HG03108 (cell line): ENCODE measurements around the gene OCSTAMP.

Experiments
- ATAC-seq: cut with Tn5 transposase; IDR thresholded peaks from one replicate; pipeline ENCODE4 v1.9.1; 2021; ENCODE audit warnings: moderate library complexity; ENCODE audit not compliant: unreplicated experiment

Gene OCSTAMP, protein sequence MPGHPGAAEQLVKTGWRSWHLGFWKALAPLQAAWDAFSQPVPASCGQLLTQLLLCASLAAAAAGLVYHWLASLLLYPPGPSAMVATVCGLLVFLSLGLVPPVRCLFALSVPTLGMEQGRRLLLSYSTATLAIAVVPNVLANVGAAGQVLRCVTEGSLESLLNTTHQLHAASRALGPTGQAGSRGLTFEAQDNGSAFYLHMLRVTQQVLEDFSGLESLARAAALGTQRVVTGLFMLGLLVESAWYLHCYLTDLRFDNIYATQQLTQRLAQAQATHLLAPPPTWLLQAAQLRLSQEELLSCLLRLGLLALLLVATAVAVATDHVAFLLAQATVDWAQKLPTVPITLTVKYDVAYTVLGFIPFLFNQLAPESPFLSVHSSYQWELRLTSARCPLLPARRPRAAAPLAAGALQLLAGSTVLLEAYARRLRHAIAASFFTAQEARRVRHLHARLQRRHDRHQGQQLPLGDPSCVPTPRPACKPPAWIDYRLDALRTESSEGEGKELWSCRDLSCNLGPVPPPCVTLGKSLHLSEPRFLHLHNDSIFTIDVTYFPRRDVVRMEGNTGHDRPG

DNA sequence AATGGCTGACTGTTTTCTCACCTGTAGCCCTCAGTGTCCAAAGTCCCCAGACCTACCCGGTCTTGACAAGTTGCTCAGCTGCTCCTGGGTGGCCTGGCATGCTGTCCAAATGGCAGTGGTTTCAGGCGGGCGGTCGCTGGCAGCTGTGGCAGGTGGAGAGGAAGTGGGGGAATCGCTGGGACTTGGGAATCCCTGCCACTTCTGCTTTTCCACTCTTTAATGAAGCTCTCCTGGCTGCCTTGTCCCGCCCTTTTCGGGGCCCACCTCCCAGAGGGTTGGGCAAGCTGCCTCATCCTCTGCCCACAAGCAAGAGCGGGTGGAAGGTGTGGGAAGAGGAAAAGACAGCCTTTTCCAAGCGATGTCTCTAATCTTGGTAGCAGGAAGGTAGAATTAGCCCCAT is at the start of gene OCSTAMP:
TSS of gene OCSTAMP (minus strand) at position 194 of the 400 bp plus-strand sequence. CDS start at position 100, 94 bp downstream.
- no peak for ATAC-seq

DNA sequence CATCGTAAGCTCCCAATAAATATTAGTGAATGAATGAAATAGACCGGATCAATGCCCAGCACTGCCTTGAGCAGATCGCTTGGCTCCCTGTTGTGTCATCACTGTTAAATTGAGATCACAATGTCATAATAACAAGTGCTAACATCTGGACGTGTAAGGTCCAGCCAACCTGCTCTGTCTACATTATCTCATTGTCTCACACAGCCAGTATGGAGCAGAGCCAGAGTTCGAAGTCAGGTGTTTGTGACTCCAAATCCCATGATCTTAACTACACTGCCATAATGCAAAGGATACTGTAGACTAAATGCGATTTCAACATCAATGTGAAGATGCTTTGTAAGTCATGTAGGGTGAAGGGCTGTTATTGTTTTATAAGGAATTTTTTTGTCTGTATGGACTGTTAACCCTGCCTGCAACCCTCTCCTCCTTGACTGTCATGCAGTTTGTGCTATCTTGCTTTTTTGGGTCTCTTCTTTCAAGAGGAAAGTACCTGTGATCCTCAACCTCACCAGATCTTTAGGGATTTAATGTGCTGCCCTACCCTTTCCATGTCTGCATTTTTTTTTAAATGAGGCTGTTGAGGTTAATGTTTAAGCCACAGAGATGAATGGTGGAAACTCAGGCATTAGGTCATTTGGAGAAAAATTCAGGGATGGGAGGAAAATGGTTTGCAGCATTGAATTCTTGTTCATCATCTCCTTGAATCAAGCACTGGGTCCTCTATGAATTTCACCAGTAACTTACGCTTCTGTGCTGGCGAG is 49.0 kb upstream of the OCSTAMP start:
- no peak for ATAC-seq

DNA sequence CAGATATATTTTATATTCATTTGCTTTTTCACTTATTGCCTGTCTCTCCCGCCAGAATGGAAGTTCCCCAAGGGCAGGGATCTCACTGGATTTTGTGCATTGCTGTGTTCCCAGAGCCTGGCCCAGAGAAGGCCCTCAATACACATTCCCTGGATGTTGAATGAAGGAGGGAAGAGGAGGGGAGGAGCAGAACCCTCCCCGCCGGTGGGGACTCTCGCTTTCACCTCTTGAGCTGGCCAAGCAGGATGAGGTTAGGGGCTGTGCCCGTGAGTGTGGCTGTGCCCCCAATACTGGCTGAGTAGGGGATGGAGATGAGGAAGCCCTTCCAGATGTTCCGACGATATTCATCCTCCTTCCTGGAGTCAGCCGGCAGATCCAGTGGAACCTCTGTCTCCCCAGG is 45.5 kb upstream of the OCSTAMP start:
- no peak for ATAC-seq

DNA sequence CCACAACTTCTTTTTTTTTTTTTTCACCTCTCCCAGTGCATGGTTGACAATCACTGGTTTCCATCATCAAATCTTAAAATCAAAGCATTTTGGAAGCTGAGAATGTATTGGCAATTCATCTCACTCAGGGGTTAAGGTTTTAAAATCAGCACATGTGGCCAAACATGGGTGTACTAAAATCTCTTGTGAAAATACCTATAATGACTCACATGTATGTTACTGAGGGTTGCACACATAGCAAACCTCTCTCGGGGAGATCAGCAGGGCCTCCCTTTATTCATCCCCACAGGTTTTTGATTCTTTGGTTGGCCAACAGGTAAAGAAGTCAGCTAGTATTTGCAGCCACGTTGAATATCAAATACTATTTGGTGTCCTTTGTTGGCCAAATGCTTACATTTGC is 44.3 kb upstream of the OCSTAMP start:
- ATAC-seq = no peak

GRCh38 chr20:46592580-46593362 is 42.3 kb upstream of the OCSTAMP start:
- ATAC-seq = no peak

DNA sequence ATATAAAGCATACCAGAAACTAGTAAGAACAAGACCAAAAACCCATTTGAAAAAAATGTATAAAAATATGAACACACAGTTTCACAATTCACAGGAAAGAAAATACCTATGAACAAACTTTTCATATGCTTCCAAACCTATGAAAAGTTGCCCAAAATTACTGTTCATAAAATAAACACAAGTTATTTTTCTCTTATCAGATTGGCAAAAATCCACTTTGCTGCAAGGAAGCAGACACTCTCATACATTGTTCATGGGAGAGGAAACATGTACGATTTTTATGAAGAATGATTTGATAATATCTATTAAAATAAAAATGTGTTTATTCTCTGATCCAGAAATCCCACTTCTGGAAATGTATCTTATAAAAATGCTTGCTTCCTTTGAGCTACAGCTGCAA is 40.0 kb upstream of the OCSTAMP start:
- ATAC-seq = no peak

DNA sequence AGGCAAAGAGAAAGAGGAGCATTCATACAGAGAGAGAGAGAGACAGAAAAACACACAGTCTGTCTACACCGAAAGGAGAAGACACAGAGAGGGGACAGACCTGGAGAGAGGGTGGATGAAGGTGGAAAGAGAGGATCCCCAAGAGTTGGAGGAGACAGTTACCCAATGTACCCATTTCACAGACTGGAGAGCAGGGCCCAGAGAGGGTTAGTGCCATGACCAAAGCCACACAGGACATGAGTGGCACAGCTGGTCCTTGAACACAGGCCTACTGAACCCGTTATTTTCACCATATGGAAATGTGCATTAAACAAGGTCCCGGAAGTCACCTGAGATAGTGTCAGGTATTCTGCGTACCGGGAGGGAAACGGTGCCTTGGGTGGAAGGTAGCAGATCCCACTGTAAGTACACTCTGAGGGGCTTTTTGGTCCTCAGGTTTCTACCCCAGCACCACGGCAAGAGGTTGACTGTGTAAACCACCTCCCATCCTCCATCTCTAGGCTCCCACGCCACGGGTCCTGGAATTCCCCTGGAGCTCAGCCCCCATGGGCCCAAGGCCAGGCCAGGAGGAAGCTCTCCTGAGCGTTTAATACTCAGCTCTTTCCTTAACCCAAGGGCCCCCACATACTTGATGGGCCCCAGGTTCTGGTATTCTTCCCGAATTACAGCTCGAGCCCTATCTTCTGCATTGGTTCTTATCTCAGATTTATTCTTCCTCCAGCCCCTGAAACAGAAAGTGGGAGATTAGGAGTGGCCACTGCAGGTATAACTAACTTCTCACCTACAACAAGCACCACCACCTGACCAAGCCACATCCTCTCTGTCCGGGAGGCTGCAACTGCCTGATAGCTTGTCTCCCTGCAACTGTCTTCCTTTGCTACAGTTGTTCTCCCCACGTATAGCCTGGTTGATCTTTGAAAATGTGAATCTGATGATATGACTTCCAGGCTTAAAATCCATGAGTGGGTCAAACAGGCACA is 38.4 kb upstream of the OCSTAMP start:
- ATAC-seq = no peak

- no peak for ATAC-seq
Measured at GRCh38 chr20:46587986-46588385, 37.5 kb upstream of the OCSTAMP start.

- ATAC-seq = no peak
Measured at GRCh38 chr20:46586724-46587123, 36.3 kb upstream of the OCSTAMP start.

DNA sequence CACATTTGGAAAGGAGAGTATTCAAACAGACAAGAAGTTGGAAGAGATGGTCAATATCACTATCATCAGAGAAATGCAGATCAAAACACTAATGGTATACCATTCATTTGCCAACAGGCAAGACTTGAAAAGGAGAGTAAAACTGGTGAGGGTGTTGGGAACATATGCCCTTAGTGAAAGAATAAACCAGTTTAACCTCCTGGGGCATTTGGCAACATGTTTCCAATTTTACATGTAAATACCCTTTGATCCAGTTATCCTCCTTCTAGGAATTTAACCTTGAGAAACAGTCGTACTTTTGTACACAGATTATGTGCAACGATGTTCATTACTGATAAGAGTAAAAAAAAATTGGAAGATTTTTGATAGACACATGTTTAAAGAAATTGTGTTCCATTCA is 34.1 kb upstream of the OCSTAMP start:
- ATAC-seq = no peak

DNA sequence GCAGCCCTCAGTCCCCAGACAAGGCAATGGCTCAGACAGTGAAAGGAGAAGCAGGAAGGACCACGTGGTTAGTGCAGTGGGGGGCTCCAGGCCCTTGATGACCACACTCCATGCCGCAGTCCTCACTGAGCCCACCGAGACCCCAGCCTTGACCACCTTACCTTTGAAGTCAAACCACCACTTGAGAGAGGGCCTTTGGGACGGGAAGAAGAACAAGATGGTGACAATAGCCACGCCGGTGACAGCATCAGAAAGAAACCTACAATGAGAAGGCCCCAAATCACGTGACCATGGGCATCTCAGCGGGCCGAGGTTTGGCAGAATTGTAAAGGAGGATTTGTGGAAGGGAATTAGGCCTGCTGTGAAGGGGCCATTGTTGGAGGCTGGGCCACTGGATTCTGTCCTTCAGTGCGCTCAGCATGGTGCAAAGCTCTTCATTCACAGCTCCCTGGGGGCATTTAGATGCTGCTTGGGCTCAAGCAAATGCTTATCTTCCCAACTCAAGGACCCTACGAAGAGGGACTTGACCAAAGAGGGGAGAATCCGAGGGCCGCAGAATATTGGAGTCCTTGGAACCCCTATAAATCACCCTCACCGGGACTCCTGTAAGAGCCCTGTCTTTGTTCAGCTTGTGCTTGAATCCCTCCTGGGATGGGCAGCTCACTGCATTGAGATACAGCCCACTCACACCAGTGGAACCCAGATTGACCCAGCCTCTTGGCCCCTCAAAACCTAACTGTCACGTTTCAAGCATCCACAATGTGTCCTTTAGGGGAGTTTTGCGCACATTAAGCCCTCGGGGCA is 33.2 kb upstream of the OCSTAMP start:
- no peak for ATAC-seq

GRCh38 chr20:46582648-46583047 is 32.2 kb upstream of the OCSTAMP start:
- no peak for ATAC-seq

DNA sequence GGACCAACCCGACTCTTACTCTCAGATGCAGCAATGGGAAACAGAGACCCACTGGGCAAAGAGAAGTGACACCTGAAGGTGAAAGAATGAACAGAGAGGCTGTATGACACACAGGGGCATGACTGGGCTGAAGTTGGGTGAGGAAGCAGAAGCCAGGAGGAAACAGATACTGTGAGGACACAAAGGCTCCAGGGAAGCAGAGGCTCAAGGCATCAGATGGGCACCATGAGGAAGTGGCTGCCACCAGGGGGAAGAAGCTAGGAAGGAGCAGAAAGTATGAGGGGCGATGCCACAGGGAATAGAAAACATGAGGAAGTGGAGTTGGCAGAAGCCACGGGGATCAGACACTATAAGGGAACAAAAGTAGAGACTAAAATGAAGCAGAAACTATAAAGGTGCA is 30.9 kb upstream of the OCSTAMP start:
- ATAC-seq = no peak

DNA sequence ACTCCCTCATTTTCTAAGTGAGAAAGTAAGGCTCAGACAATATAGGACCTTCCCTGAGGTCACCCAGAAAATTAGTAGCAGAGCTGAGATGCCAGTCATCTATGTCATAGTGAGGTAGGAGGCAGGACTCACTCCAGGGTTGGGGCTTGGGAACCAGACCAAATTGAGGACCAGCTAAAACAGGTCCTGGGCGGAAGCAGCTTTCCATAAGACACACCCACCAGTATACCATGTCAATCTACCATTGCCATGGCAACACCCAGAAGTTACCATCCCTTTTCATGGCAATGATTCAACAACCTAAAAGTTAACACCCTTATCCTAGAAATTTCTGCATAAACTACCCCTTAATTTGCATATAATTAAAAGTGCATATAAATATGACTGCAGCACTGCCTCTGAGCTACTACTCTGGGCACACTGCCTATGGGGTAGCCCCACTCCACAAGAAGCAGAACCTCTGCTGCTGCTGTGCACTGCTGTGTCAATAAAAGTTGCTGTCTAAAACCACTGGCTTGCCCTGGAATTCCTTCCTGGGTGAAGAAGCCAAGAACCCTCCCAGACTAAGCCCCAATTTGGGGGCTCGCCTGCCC is 30.3 kb upstream of the OCSTAMP start:
- ATAC-seq = no peak

GRCh38 chr20:46578745-46579144 is 28.3 kb upstream of the OCSTAMP start:
- no peak for ATAC-seq

DNA sequence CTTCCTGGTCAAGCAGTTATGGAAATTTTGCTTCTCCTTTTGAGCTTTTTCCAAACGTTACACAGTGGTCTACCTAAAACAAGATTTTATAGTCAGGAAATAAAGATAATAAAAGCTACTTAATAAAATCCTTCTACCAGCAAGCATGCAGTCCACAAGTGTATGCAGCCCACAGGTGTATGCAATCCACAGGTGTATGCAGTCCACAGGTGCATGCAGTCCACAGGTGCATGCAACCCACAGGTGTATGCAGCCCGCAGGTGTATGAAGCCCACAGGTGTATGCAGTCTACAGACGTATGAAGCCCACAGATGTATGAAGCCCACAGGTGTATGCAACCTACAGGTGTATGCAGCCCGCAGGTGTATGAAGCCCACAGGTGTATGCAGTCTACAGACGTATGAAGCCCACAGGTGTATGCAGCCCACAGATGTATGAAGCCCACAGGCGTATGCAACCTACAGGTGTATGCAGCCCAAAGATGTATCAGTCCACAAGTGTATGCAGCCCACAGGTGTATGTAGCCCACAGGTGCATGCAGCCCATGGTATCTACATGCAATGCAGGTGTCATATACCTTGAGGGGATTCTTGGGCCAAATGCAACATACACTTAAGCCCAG is 26.4 kb upstream of the OCSTAMP start:
- no peak for ATAC-seq

GRCh38 chr20:46575937-46576461 is 25.5 kb upstream of the OCSTAMP start:
- no peak for ATAC-seq

DNA sequence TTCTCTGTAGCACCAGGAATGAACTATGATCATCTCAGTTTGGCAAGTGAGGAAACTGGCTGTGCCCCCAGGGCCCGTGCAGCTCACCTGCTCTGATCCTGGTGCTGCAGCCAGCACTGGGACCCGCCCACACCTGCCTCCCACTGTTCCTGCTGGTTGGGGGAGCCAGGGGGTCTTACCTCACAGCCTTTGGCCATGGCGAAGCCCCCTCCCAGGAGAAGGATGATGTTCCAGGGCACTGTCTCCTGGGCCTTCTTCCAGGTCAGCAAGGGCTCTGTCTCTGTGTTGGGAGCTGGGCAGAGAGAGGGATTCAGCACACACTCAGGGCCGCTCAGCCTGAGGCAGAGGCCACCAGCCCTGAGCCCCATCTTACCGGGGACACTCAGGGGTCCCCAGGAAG is 24.9 kb upstream of the OCSTAMP start:
- ATAC-seq = no peak
